H1 (cell line): ENCODE data around the gene GPSM1.

Experiments
- CTCF ChIP-seq, 3 experiments: IDR thresholded peaks; 1 replicate in 2 of 3; 2 replicates in 1 of 3; pipeline versions ENCODE4 v1.5.1 to v1.6.1; 2011; ENCODE audit warnings: low read length in 3 of 3, mild to moderate bottlenecking in 3 of 3, inconsistent platforms in 2 of 3, low read depth in 1 of 3, moderate library complexity in 1 of 3; ENCODE audit not compliant: insufficient read depth in 1 of 3; ENCODE audit errors: control extremely low read depth in 1 of 3
- EGR1 ChIP-seq: IDR thresholded peaks from 2 replicates; pipeline ENCODE4 v1.6.1; 2011; ENCODE audit warnings: low read depth, low read length, borderline replicate concordance
- EZH2 ChIP-seq: fragments of 200-600 bp; sonication (generic); IDR thresholded peaks from 2 replicates; pipeline ENCODE4 v1.7.1; 2012; ENCODE audit warnings: low read depth, mild to moderate bottlenecking, moderate library complexity, low read length, inconsistent platforms; ENCODE audit not compliant: severe bottlenecking
- JUN ChIP-seq: IDR thresholded peaks from 2 replicates; pipeline ENCODE4 v1.6.1; 2011; ENCODE audit warnings: low read depth, mild to moderate bottlenecking, improper control_type of control experiment, low read length
- JUND ChIP-seq: IDR thresholded peaks from 2 replicates; pipeline ENCODE4 v1.6.1; 2011; ENCODE audit warnings: mild to moderate bottlenecking, improper control_type of control experiment, low read length
- PHF8 ChIP-seq: fragments of 200-600 bp; sonication (generic); conservative IDR thresholded peaks from 2 replicates; pipeline ENCODE4 v1.7.1; 2012; ENCODE audit warnings: low read depth, mild to moderate bottlenecking, inconsistent platforms, low read length, moderate library complexity
- POLR2A ChIP-seq, 2 experiments: IDR thresholded peaks; 1 replicate in 1 of 2; 2 replicates in 1 of 2; pipeline ENCODE4 v1.6.1; 2011; ENCODE audit warnings: low read depth in 2 of 2, low read length in 2 of 2, mild to moderate bottlenecking in 2 of 2; ENCODE audit errors: control extremely low read depth in 1 of 2
- RAD21 ChIP-seq, 2 experiments: IDR thresholded peaks in 1 of 2; conservative IDR thresholded peaks in 1 of 2; 2 replicates each; pipeline ENCODE4 v1.6.1; 2011; ENCODE audit warnings: low read depth in 2 of 2, low read length in 2 of 2, improper control_type of control experiment in 1 of 2, inconsistent platforms in 1 of 2, mild to moderate bottlenecking in 1 of 2, moderate library complexity in 1 of 2
- SP2 ChIP-seq: IDR thresholded peaks from 2 replicates; pipeline ENCODE4 v1.6.1; 2012; ENCODE audit warnings: mild to moderate bottlenecking, low read length, inconsistent platforms
- TAF1 ChIP-seq: IDR thresholded peaks from 2 replicates; pipeline ENCODE4 v1.6.1; 2011; ENCODE audit warnings: mild to moderate bottlenecking, low read depth, low read length
- TBP ChIP-seq: IDR thresholded peaks from 2 replicates; pipeline ENCODE4 v1.6.1; 2011; ENCODE audit warnings: low read depth, low read length, improper control_type of control experiment
- ZNF274 ChIP-seq: IDR thresholded peaks from 2 replicates; pipeline ENCODE4 v1.7.0; 2012; ENCODE audit warnings: low read length, borderline replicate concordance; ENCODE audit errors: extremely low read depth

- TF ChIP-seq EZH2 (no peak), CTCF (IDR thresholded peaks at IDR 0.05; ENCODE audit: control extremely low read depth in 1 of 3, insufficient read depth in 1 of 3, low read depth in 1 of 3, low read length in 3 of 3) (no peak), JUND (no peak), SP2 (no peak), POLR2A (IDR thresholded peaks at IDR 0.05; ENCODE audit: control extremely low read depth in 1 of 2, low read depth in 2 of 2, low read length in 2 of 2) (no peak), TAF1 (no peak), TBP (no peak), RAD21 (IDR thresholded peaks at IDR 0.05 in 1 of 2, conservative IDR thresholded peaks at IDR 0.05 in 1 of 2; ENCODE audit: low read depth in 2 of 2, low read length in 2 of 2) (no peak), ZNF274 (no peak), EGR1 (no peak), JUN (no peak), PHF8 (no peak)
Measured at GRCh38 chr9:136321561-136321960, 5.8 kb upstream of the GPSM1 start.
